Keratinocyte (primary cell): ENCODE results near the gene WLS.

Experiments used
- CTCF ChIP-seq, 3 experiments: IDR thresholded peaks in 1 of 3; conservative IDR thresholded peaks in 1 of 3; optimal IDR thresholded peaks in 1 of 3; 2 replicates in 2 of 3; 3 replicates in 1 of 3; pipeline versions ENCODE3 to v1.5.1; 2011; ENCODE audit warnings: low read length in 3 of 3, mild to moderate bottlenecking in 3 of 3, moderate library complexity in 2 of 3, control low read depth in 1 of 3, inconsistent platforms in 1 of 3; ENCODE audit not compliant: insufficient read depth in 2 of 3; ENCODE audit errors: extremely low read depth in 1 of 3
- EZH2 ChIP-seq: IDR thresholded peaks from one replicate; pipeline ENCODE4 v1.6.1; 2012; ENCODE audit warnings: inconsistent platforms, mild to moderate bottlenecking, low read length, moderate library complexity

GRCh38 chr1:68280286-68280685 is 48.0 kb upstream of the WLS start:
- TF ChIP-seq CTCF (optimal IDR thresholded peaks at IDR 0.05 in 1 of 3, IDR thresholded peaks at IDR 0.05 in 1 of 3, conservative IDR thresholded peaks at IDR 0.05 in 1 of 3; ENCODE audit: extremely low read depth in 1 of 3, insufficient read depth in 2 of 3, low read length in 3 of 3): no peak
- no peak for TF ChIP-seq EZH2
